SH-SY5Y (cell line): ENCODE measurements around the gene CTNND2.

Experiments used
- GATA2 ChIP-seq: IDR thresholded peaks from 2 replicates; pipeline ENCODE4 v1.6.1; 2011; ENCODE audit warnings: mild to moderate bottlenecking, low read depth, low read length
- GATA3 ChIP-seq: IDR thresholded peaks from 2 replicates; pipeline ENCODE4 v1.6.1; 2011; ENCODE audit warnings: low read depth, mild to moderate bottlenecking, low read length, moderate library complexity

GRCh38 chr5:11494340-11494739 lies 409.9 kb downstream of the CTNND2 start:
- TF ChIP-seq GATA2 = no peak
- TF ChIP-seq GATA3 = no peak
